Measurements from ENCODE around the gene PAGR1. TPM values are rescaled to one million over a fixed set of nuclear protein-coding genes. Genes with fewer than 3 reads are reported as not detected.

Gene PAGR1
- total and polyA plus RNA-seq, 2 of the 13 experiments (the other 11 are each of a cell fraction or from before 2014, with no cell fraction given) = 9.8 to 66.4 TPM

GRCh38 chr16:29815793-29816693, at the start of gene PAGR1 (continued):
- peak; percentile 32; the same call in 1 of the 2 replicates for TF ChIP-seq ATF6 (CRISPR knock-in tag; conservative IDR thresholded peaks at IDR 0.05)
- peak; percentile 64; the same call in 1 of the 2 replicates for TF ChIP-seq MTA1 (CRISPR knock-in tag; IDR thresholded peaks at IDR 0.05; ENCODE audit: borderline replicate concordance)
- peak; percentile 17 for TF ChIP-seq TEAD3 (CRISPR knock-in tag; optimal IDR thresholded peaks at IDR 0.05; ENCODE audit: borderline replicate concordance)
- peak; percentile 96; the same call in 1 of the 2 replicates for TF ChIP-seq SMAD1 (CRISPR knock-in tag; IDR thresholded peaks at IDR 0.05; ENCODE audit: borderline replicate concordance, low read depth)
- TF ChIP-seq NBN (conservative IDR thresholded peaks at IDR 0.05) = no peak
- no peak for TF ChIP-seq POLR2AphosphoS2 (IDR thresholded peaks at IDR 0.05; ENCODE audit: low read depth, low read length)
- no peak for TF ChIP-seq CCAR2 (optimal IDR thresholded peaks at IDR 0.05; ENCODE audit: low read depth, low read length)
- TF ChIP-seq LRRFIP1 (CRISPR knock-in tag; conservative IDR thresholded peaks at IDR 0.05) = no peak
- 0 out of 2 replicates have a peak, but pooled peaks have one; percentile 36 for TF ChIP-seq ZNF546 (CRISPR knock-in tag; conservative IDR thresholded peaks at IDR 0.05)
- TF ChIP-seq ATAD3A (CRISPR knock-in tag; IDR thresholded peaks at IDR 0.05) = 0 out of 2 replicates have a peak, but pooled peaks have one; percentile 64
- TF ChIP-seq YY1 (IDR thresholded peaks at IDR 0.05; ENCODE audit: insufficient read depth, insufficient replicate concordance, low read depth, low read length) = peak; percentile 100
- 0 out of 2 replicates have a peak, but pooled peaks have one; percentile 37 for TF ChIP-seq U2AF2 (IDR thresholded peaks at IDR 0.05; ENCODE audit: low read depth, low read length)
- peak; percentile 74; the same call in 1 of the 2 replicates for TF ChIP-seq ZFYVE20 (CRISPR knock-in tag; IDR thresholded peaks at IDR 0.05; ENCODE audit: borderline replicate concordance, low read depth)
- TF ChIP-seq ZNF670 (CRISPR knock-in tag; IDR thresholded peaks at IDR 0.05; ENCODE audit: borderline replicate concordance) = 0 out of 2 replicates have a peak, but pooled peaks have one; percentile 53
- TF ChIP-seq ZNF703 (CRISPR knock-in tag; IDR thresholded peaks at IDR 0.05; ENCODE audit: borderline replicate concordance) = no peak
- TF ChIP-seq ZNF512B (CRISPR knock-in tag; IDR thresholded peaks at IDR 0.05; ENCODE audit: borderline replicate concordance) = peak; percentile 89; the same call in 1 of the 2 replicates
- peak; percentile 55; the same call in 1 of the 2 replicates for TF ChIP-seq ZNF713 (CRISPR knock-in tag; IDR thresholded peaks at IDR 0.05)
- TF ChIP-seq WIZ (CRISPR knock-in tag; IDR thresholded peaks at IDR 0.05) = peak; percentile 94
- no peak; the same call in 1 of the 2 replicates for TF ChIP-seq ZNF850 (CRISPR knock-in tag; conservative IDR thresholded peaks at IDR 0.05)
- peak; percentile 2; the same call in 1 of the 2 replicates for TF ChIP-seq NFE2L2 (IDR thresholded peaks at IDR 0.05; ENCODE audit: low read length)
- TF ChIP-seq ZNF296 (CRISPR knock-in tag; conservative IDR thresholded peaks at IDR 0.05) = no peak

All from HepG2 (cell line).